Left lung (tissue), 10 donors: Measurements from ENCODE around the gene KDM4C. TPM values are rescaled to one million over a fixed set of nuclear protein-coding genes. Genes with fewer than 3 reads are reported as not detected.

Experiments used
- ATAC-seq: fragments of 200-7000 bp; cut with Tn5 transposase; one replicate; pipeline ENCODE4 v1.9.1; 2020; ENCODE audit warnings: moderate library complexity
- DNase-seq, 4 donors: peaks; one replicate each; pipeline ENCODE4 v3.0.0-alpha.2; 2013 to 2020
- H3K27ac ChIP-seq, 2 donors: fragments of 200-600 bp; sonication (generic) in 1 of 2; one replicate each; pipeline versions ENCODE4 v1.5.0 to v1.8.0; 2020 to 2021
- H3K27me3 ChIP-seq, 2 donors: fragments of 200-600 bp; sonication (generic) in 1 of 2; one replicate each; pipeline versions ENCODE4 v1.5.0 to v1.8.0; 2020 to 2021
- H3K36me3 ChIP-seq, 2 donors: fragments of 200-600 bp; sonication (generic) in 1 of 2; one replicate each; pipeline versions ENCODE4 v1.5.0 to v1.8.0; 2020 to 2021
- H3K4me1 ChIP-seq, 2 donors: fragments of 200-600 bp; one replicate each; pipeline ENCODE4 v1.8.0; 2021
- H3K4me3 ChIP-seq, 2 donors: fragments of 200-600 bp; sonication (generic) in 1 of 2; one replicate each; pipeline versions ENCODE4 v1.5.0 to v1.8.0; 2020 to 2021; ENCODE audit warnings: mild to moderate bottlenecking in 1 of 2
- H3K9me3 ChIP-seq, 2 donors: fragments of 200-600 bp; sonication (generic) in 1 of 2; one replicate each; pipeline versions ENCODE4 v1.5.0 to v1.8.0; 2020 to 2021
- CTCF ChIP-seq, 2 donors: fragments of 200-600 bp; sonication (generic) in 1 of 2; IDR thresholded peaks; one replicate each; pipeline versions ENCODE4 v1.5.0 to v1.8.0; 2021; ENCODE audit warnings: antibody characterized with exemption in 2 of 2
- intact Hi-C, 2 donors: fragments of 100-400 bp; cut with DNase I; formaldehyde crosslinking; loops; one replicate each; pipeline versions ENCODE4 v1.11.2 to v1.14.2; 2022
- polyA plus RNA-seq, 6 donors: library from polyadenylated mRNA; unstranded; fragments of 120-200 nt; gene quantifications; one replicate each; pipeline ENCODE4 v1.2.1, GENCODE V29; 2013; ENCODE audit not compliant: insufficient read length in 6 of 6
- total RNA-seq, 2 donors: library from RNA; stranded (reverse); fragmentation: NEBNext Ultra II Directional; extraction: Animal tissue kit (Norgen Biotek cat#: 25700); gene quantifications; one replicate each; pipeline ENCODE4 v1.2.1, GENCODE V29; 2021
- donor health status: DM: no; HTN: yes; CAD: no.
- donor health status: DM: no; HTN: no; CAD: no.

KDM4C gene
- total and polyA plus RNA-seq, 8 donors: 11.7 to 34.8 (median 15.2) TPM

GRCh38 chr9:6757132-6757455 is 679 bp upstream of the KDM4C start:
- Histone ChIP-seq H3K4me1 (peaks cover 0 to 20% of the 10 kb centered on the region in 2 donors), H3K36me3 (no peaks in the 10 kb centered on the region), H3K4me3 (peak overlapping the region; percentile 79), H3K9me3 (no peaks in the 10 kb centered on the region), H3K27me3 (no peaks in the 10 kb centered on the region), H3K27ac (peak overlapping the region; percentile 98 to 99)
- intact Hi-C loops: no loop called here
- no peak for TF ChIP-seq CTCF (IDR thresholded peaks at IDR 0.05)
- DNase-seq (peak in 1 of 4 donors; percentile 69), ATAC-seq (peak; percentile 56)

- peaks cover 0 to 20% of the 10 kb centered on the region in 2 donors for H3K4me1 ChIP-seq
- H3K9me3 ChIP-seq: no peaks in the 10 kb centered on the region
- DNase-seq: peak in 1 of 4 donors; percentile 89
- peak overlapping the region; percentile 98 to 99 for H3K27ac ChIP-seq
- H3K27me3 ChIP-seq: no peaks in the 10 kb centered on the region
- intact Hi-C loops: no loop called here
- no peak for TF ChIP-seq CTCF (IDR thresholded peaks at IDR 0.05)
- no peaks in the 10 kb centered on the region for H3K36me3 ChIP-seq
- ATAC-seq: peak; percentile 40
- peak overlapping the region; percentile 79 for H3K4me3 ChIP-seq
Measured at GRCh38 chr9:6758248-6758497, 400 bp downstream of the KDM4C start.

- intact Hi-C loops: no loop called here
- Histone ChIP-seq H3K9me3 (no peaks in the 10 kb centered on the region), H3K27ac (peak overlapping the region; percentile 98 to 99), H3K36me3 (no peaks in the 10 kb centered on the region), H3K27me3 (no peaks in the 10 kb centered on the region), H3K4me3 (peak overlapping the region; percentile 79), H3K4me1 (peaks cover 0 to 20% of the 10 kb centered on the region in 2 donors)
- TF ChIP-seq CTCF (IDR thresholded peaks at IDR 0.05): no peak
- ATAC-seq (peak; percentile 41), DNase-seq (peak; percentile 37 to 79 (median 58))
Measured at GRCh38 chr9:6758498-6759184, 868 bp downstream of the KDM4C start.

GRCh38 chr9:6759185-6759977 is 1.6 kb downstream of the KDM4C start:
- TF ChIP-seq CTCF (IDR thresholded peaks at IDR 0.05): no peak
- peak in 2 of 4 donors; percentile 24 to 26 for DNase-seq

GRCh38 chr9:6761306-6761705 is 3.5 kb downstream of the KDM4C start:
- Histone ChIP-seq H3K27ac (no peak overlapping the region), H3K27me3 (no peaks in the 10 kb centered on the region), H3K4me3 (no peak overlapping the region), H3K4me1 (peaks cover 0 to 25% of the 10 kb centered on the region in 2 donors), H3K9me3 (no peaks in the 10 kb centered on the region), H3K36me3 (no peaks in the 10 kb centered on the region)
- no peak for DNase-seq
- ATAC-seq: no peak
- no peak for TF ChIP-seq CTCF (IDR thresholded peaks at IDR 0.05)
- intact Hi-C loops: no loop called here

More at GRCh38 chr9:6759185-6759977, 1.6 kb downstream of the KDM4C start:
- Histone ChIP-seq H3K9me3 (no peaks in the 10 kb centered on the region), H3K4me1 (peaks cover 0 to 21% of the 10 kb centered on the region in 2 donors), H3K4me3 (peak overlapping the region; percentile 79), H3K27ac (peak overlapping the region; percentile 98 to 99), H3K36me3 (no peaks in the 10 kb centered on the region), H3K27me3 (no peaks in the 10 kb centered on the region)
- intact Hi-C loops: no loop called here
- ATAC-seq: no peak
